PC-3 (cell line): Measurements from ENCODE around the gene CCDC144A.
"Not testable (repeated sequence)": the region's sequence is repeated elsewhere in the genome, so short reads cannot be mapped to it uniquely, and the experiment has no call there.

Experiments
- EZH2phosphoT487 ChIP-seq: fragments of 300-600 bp; sonication (generic); IDR thresholded peaks from 2 replicates; pipeline ENCODE4 v1.6.1; 2018; ENCODE audit warnings: mild to moderate bottlenecking, antibody characterized with exemption, low read length, borderline replicate concordance
- TF ChIP-seq, protein P1 (sequence below): fragments of 300-600 bp; sonication (generic); conservative IDR thresholded peaks from 2 replicates; pipeline ENCODE4 v1.5.1; 2017; ENCODE audit warnings: antibody characterized with exemption, low read depth, mild to moderate bottlenecking, low read length

DNA sequence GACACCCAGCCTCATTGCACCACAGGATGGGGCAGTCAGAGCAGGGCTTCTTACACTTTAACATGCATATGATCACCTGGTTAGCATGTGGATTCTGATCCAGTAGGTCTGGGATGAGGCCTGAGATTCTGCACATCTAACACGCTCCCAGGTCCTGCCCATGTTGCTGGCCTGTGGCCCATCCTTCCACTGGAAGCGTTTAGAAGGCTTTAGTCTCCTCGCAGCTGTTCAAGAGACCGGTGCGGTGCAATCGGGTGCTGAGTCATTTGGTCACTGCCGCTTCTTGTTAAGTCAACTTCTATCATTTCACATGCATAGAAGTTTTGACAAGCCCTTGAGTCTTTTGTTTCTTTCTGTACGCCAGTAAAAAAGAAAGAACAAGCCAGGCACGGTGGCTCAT lies 117.6 kb downstream of the CCDC144A start:
- TF ChIP-seq, protein P1, sequence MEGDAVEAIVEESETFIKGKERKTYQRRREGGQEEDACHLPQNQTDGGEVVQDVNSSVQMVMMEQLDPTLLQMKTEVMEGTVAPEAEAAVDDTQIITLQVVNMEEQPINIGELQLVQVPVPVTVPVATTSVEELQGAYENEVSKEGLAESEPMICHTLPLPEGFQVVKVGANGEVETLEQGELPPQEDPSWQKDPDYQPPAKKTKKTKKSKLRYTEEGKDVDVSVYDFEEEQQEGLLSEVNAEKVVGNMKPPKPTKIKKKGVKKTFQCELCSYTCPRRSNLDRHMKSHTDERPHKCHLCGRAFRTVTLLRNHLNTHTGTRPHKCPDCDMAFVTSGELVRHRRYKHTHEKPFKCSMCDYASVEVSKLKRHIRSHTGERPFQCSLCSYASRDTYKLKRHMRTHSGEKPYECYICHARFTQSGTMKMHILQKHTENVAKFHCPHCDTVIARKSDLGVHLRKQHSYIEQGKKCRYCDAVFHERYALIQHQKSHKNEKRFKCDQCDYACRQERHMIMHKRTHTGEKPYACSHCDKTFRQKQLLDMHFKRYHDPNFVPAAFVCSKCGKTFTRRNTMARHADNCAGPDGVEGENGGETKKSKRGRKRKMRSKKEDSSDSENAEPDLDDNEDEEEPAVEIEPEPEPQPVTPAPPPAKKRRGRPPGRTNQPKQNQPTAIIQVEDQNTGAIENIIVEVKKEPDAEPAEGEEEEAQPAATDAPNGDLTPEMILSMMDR = not testable (repeated sequence)
- TF ChIP-seq EZH2phosphoT487 = not testable (repeated sequence)
